GM12892 (cell line): ENCODE measurements around the gene CDC23.

Source experiments
- POLR2A ChIP-seq: IDR thresholded peaks from 2 replicates; pipeline ENCODE4 v1.6.1; 2011; ENCODE audit warnings: low read depth, low read length, control low read depth
- POLR2AphosphoS5 ChIP-seq: IDR thresholded peaks from 2 replicates; pipeline ENCODE4 v1.6.1; 2011; ENCODE audit warnings: low read depth, low read length, control low read depth
- TAF1 ChIP-seq: IDR thresholded peaks from 2 replicates; pipeline ENCODE4 v1.6.1; 2011; ENCODE audit warnings: low read depth, mild to moderate bottlenecking, control low read depth, low read length, borderline replicate concordance

GRCh38 chr5:138216799-138217198, 3.7 kb upstream of the CDC23 start:
- TF ChIP-seq POLR2AphosphoS5 (no peak), TAF1 (no peak), POLR2A (no peak)
